H1 (cell line): ENCODE data around the gene CERS1. TPM values are rescaled to one million over a fixed set of nuclear protein-coding genes. Genes with fewer than 3 reads are reported as not detected.

Source experiments
- polyA plus RNA-seq, 7 experiments: library from polyadenylated mRNA; depleted of rRNA in 3 of 7; stranded (reverse) in 5 of 7; unstranded in 2 of 7; fragments of >200 nt in 5 of 7; fragments of 200-250 nt in 2 of 7; gene quantifications; 1 replicate in 5 of 7; 2 replicates in 1 of 7; 4 replicates in 1 of 7; pipeline versions ENCODE4 v1.2.1 to v1.2.3, GENCODE V29; 2011 to 2013; ENCODE audit warnings: missing spikeins in 2 of 7, mixed read lengths in 2 of 7
- total RNA-seq: library from RNA; stranded (reverse); fragmentation: NEBNext Ultra II Directional; extraction: Animal tissue kit (Norgen Biotek cat#: 25700); gene quantifications from 2 replicates; pipeline ENCODE4 v1.2.1, GENCODE V29; 2021
- TF ChIP-seq, protein P1 (sequence below): IDR thresholded peaks from 2 replicates; pipeline ENCODE4 v1.6.1; 2012; ENCODE audit warnings: low read length, inconsistent platforms

CERS1 gene
- total and polyA plus RNA-seq, 2 of the 8 experiments (the other 6 are each of a cell fraction or from before 2014, with no cell fraction given) = 18.6 to 51.0 TPM

DNA sequence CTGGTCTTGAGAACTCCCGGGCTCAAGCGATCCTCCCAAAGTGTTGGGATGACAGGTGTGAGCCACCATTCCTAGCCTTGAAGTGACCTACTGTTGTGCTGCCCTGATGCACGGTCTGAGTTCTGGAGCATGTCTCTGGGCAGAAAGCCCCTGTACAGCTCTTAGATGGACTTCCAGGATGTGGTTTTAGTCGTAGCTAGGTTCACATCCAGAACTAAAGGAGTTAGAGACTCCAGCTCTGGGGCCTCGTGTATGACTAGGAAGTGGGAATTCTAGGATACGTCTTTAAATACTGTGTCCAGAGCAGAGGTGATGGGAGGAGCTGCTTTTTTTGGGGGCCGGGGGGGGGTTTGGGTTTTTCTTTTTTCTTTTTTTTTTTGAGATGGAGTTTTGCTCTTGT is 52.0 kb downstream of the CERS1 start (continued):
- TF ChIP-seq, protein P1, sequence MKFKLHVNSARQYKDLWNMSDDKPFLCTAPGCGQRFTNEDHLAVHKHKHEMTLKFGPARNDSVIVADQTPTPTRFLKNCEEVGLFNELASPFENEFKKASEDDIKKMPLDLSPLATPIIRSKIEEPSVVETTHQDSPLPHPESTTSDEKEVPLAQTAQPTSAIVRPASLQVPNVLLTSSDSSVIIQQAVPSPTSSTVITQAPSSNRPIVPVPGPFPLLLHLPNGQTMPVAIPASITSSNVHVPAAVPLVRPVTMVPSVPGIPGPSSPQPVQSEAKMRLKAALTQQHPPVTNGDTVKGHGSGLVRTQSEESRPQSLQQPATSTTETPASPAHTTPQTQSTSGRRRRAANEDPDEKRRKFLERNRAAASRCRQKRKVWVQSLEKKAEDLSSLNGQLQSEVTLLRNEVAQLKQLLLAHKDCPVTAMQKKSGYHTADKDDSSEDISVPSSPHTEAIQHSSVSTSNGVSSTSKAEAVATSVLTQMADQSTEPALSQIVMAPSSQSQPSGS = no peak
